ENCODE results near the gene EHMT1. TPM values are rescaled to one million over a fixed set of nuclear protein-coding genes. Genes with fewer than 3 reads are reported as not detected.

Gene EHMT1
- total and polyA plus RNA-seq, 9 of the 15 experiments (the other 6 are each of a cell fraction or from before 2014, with no cell fraction given): 2.2 to 76.0 (median 36.4) TPM

- TF ChIP-seq, protein P1, sequence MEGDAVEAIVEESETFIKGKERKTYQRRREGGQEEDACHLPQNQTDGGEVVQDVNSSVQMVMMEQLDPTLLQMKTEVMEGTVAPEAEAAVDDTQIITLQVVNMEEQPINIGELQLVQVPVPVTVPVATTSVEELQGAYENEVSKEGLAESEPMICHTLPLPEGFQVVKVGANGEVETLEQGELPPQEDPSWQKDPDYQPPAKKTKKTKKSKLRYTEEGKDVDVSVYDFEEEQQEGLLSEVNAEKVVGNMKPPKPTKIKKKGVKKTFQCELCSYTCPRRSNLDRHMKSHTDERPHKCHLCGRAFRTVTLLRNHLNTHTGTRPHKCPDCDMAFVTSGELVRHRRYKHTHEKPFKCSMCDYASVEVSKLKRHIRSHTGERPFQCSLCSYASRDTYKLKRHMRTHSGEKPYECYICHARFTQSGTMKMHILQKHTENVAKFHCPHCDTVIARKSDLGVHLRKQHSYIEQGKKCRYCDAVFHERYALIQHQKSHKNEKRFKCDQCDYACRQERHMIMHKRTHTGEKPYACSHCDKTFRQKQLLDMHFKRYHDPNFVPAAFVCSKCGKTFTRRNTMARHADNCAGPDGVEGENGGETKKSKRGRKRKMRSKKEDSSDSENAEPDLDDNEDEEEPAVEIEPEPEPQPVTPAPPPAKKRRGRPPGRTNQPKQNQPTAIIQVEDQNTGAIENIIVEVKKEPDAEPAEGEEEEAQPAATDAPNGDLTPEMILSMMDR (IDR thresholded peaks at IDR 0.05 in 2 of 3, conservative IDR thresholded peaks at IDR 0.05 in 1 of 3; ENCODE audit: insufficient read depth in 2 of 3, low read depth in 1 of 3, low read length in 3 of 3): peak; percentile 88 to 92 (median 91)
- no peak for TF ChIP-seq ZBTB26 (CRISPR knock-in tag; IDR thresholded peaks at IDR 0.05)
- TF ChIP-seq PHF20 (IDR thresholded peaks at IDR 0.05; ENCODE audit: partially characterized antibody): peak; percentile 84
- TF ChIP-seq, protein P2, sequence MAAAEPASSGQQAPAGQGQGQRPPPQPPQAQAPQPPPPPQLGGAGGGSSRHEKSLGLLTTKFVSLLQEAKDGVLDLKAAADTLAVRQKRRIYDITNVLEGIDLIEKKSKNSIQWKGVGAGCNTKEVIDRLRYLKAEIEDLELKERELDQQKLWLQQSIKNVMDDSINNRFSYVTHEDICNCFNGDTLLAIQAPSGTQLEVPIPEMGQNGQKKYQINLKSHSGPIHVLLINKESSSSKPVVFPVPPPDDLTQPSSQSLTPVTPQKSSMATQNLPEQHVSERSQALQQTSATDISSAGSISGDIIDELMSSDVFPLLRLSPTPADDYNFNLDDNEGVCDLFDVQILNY (CRISPR knock-in tag; IDR thresholded peaks at IDR 0.05): no peak; the same call in 1 of the 2 replicates
- TF ChIP-seq, protein P3, sequence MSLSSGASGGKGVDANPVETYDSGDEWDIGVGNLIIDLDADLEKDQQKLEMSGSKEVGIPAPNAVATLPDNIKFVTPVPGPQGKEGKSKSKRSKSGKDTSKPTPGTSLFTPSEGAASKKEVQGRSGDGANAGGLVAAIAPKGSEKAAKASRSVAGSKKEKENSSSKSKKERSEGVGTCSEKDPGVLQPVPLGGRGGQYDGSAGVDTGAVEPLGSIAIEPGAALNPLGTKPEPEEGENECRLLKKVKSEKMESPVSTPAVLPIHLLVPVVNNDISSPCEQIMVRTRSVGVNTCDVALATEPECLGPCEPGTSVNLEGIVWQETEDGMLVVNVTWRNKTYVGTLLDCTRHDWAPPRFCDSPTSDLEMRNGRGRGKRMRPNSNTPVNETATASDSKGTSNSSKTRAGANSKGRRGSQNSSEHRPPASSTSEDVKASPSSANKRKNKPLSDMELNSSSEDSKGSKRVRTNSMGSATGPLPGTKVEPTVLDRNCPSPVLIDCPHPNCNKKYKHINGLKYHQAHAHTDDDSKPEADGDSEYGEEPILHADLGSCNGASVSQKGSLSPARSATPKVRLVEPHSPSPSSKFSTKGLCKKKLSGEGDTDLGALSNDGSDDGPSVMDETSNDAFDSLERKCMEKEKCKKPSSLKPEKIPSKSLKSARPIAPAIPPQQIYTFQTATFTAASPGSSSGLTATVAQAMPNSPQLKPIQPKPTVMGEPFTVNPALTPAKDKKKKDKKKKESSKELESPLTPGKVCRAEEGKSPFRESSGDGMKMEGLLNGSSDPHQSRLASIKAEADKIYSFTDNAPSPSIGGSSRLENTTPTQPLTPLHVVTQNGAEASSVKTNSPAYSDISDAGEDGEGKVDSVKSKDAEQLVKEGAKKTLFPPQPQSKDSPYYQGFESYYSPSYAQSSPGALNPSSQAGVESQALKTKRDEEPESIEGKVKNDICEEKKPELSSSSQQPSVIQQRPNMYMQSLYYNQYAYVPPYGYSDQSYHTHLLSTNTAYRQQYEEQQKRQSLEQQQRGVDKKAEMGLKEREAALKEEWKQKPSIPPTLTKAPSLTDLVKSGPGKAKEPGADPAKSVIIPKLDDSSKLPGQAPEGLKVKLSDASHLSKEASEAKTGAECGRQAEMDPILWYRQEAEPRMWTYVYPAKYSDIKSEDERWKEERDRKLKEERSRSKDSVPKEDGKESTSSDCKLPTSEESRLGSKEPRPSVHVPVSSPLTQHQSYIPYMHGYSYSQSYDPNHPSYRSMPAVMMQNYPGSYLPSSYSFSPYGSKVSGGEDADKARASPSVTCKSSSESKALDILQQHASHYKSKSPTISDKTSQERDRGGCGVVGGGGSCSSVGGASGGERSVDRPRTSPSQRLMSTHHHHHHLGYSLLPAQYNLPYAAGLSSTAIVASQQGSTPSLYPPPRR (CRISPR knock-in tag; IDR thresholded peaks at IDR 0.05; ENCODE audit: borderline replicate concordance): no peak
- TF ChIP-seq, protein P4, sequence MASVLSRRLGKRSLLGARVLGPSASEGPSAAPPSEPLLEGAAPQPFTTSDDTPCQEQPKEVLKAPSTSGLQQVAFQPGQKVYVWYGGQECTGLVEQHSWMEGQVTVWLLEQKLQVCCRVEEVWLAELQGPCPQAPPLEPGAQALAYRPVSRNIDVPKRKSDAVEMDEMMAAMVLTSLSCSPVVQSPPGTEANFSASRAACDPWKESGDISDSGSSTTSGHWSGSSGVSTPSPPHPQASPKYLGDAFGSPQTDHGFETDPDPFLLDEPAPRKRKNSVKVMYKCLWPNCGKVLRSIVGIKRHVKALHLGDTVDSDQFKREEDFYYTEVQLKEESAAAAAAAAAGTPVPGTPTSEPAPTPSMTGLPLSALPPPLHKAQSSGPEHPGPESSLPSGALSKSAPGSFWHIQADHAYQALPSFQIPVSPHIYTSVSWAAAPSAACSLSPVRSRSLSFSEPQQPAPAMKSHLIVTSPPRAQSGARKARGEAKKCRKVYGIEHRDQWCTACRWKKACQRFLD (CRISPR knock-in tag; IDR thresholded peaks at IDR 0.05): peak; percentile 63; the same call in 1 of the 2 replicates
- 0 out of 2 replicates have a peak, but pooled peaks have one; percentile 1 for TF ChIP-seq MAFK (IDR thresholded peaks at IDR 0.05; ENCODE audit: low read length)
- TF ChIP-seq, protein P5, sequence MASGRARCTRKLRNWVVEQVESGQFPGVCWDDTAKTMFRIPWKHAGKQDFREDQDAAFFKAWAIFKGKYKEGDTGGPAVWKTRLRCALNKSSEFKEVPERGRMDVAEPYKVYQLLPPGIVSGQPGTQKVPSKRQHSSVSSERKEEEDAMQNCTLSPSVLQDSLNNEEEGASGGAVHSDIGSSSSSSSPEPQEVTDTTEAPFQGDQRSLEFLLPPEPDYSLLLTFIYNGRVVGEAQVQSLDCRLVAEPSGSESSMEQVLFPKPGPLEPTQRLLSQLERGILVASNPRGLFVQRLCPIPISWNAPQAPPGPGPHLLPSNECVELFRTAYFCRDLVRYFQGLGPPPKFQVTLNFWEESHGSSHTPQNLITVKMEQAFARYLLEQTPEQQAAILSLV (tag; IDR thresholded peaks at IDR 0.05): no peak
- TF ChIP-seq ETV5 (CRISPR knock-in tag; IDR thresholded peaks at IDR 0.05; ENCODE audit: low read depth): peak; percentile 26; the same call in 1 of the 2 replicates
- no peak for TF ChIP-seq PHB2 (IDR thresholded peaks at IDR 0.05; ENCODE audit: low read depth)
- no peak for TF ChIP-seq ZNF146 (CRISPR knock-in tag; IDR thresholded peaks at IDR 0.05; ENCODE audit: unreplicated experiment)
- no peak for TF ChIP-seq HBP1 (CRISPR knock-in tag; IDR thresholded peaks at IDR 0.05)
- TF ChIP-seq SRSF3 (IDR thresholded peaks at IDR 0.05; ENCODE audit: insufficient read depth, low read length): no peak
These were observed 40.1 kb upstream of the EHMT1 start, which contains the start of gene DPH7 (continued) for GRCh38 chr9:137578518-137579258.
